ENCODE results near the gene EIF4E3. TPM values are rescaled to one million over a fixed set of nuclear protein-coding genes. Genes with fewer than 3 reads are reported as not detected.

Gene EIF4E3
- total RNA-seq, 1 donor from 2014 or later, result 3.5 TPM

DNA sequence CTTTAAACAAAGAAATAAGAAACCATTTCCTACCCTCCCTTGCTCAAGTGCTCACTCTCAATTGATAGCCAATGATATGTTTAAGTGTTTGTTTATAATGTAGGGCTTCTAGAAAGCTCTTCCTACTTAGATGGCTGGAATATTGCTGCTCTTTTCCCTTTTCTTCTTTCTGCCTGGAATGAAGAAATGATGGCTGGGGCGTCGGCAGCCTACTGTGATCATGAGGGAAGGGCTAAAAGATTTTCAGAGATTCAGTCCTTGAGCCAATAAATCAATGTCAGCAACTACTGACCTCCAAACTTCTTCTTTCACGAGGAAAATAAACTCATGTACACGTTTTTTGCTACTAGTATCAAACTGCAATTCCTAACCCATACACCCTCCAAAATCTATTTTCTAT is 26.4 kb upstream of the EIF4E3 start:
- Mint-ChIP-seq H3K36me3 (ENCODE audit: low read depth, unreplicated experiment) (no peaks in the 10 kb centered on the region), H3K27me3 (ENCODE audit: low read depth, unreplicated experiment) (peaks cover 57% of the 10 kb centered on the region), H3K9me3 (ENCODE audit: unreplicated experiment) (peaks cover 5% of the 10 kb centered on the region), H3K27ac (ENCODE audit: unreplicated experiment) (no peak overlapping the region), H3K4me3 (ENCODE audit: unreplicated experiment) (no peak overlapping the region), H3K4me1 (ENCODE audit: low read depth, unreplicated experiment) (no peaks in the 10 kb centered on the region)
- Histone ChIP-seq H3K4me3 (ENCODE audit: insufficient read depth, low read depth, low read length) (no peak overlapping the region), H4K20me1 (ENCODE audit: insufficient read depth, low read length) (no peaks in the 10 kb centered on the region), H3K36me3 (ENCODE audit: insufficient read depth, low read length) (no peaks in the 10 kb centered on the region), H3K4me2 (ENCODE audit: low read length) (no peak overlapping the region), H2AFZ (ENCODE audit: low read depth, low read length) (no peak overlapping the region), H3K4me1 (ENCODE audit: insufficient read depth, low read length) (peaks cover 3% of the 10 kb centered on the region), H3K79me2 (ENCODE audit: insufficient read depth, low read length) (no peaks in the 10 kb centered on the region), H3K27ac (ENCODE audit: low read depth, low read length) (no peak overlapping the region), H3K9me3 (ENCODE audit: insufficient read depth, low read depth, low read length) (no peaks in the 10 kb centered on the region), H3K9ac (ENCODE audit: low read length) (no peak overlapping the region), H3K27me3 (ENCODE audit: insufficient read depth, low read length) (peaks cover 49% of the 10 kb centered on the region)
- TF ChIP-seq, protein P1, sequence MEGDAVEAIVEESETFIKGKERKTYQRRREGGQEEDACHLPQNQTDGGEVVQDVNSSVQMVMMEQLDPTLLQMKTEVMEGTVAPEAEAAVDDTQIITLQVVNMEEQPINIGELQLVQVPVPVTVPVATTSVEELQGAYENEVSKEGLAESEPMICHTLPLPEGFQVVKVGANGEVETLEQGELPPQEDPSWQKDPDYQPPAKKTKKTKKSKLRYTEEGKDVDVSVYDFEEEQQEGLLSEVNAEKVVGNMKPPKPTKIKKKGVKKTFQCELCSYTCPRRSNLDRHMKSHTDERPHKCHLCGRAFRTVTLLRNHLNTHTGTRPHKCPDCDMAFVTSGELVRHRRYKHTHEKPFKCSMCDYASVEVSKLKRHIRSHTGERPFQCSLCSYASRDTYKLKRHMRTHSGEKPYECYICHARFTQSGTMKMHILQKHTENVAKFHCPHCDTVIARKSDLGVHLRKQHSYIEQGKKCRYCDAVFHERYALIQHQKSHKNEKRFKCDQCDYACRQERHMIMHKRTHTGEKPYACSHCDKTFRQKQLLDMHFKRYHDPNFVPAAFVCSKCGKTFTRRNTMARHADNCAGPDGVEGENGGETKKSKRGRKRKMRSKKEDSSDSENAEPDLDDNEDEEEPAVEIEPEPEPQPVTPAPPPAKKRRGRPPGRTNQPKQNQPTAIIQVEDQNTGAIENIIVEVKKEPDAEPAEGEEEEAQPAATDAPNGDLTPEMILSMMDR (IDR thresholded peaks at IDR 0.05; ENCODE audit: insufficient read depth, low read depth, low read length), result no peak
- TF ChIP-seq EZH2 (IDR thresholded peaks at IDR 0.05; ENCODE audit: insufficient read depth, low read length), result no peak
- DNase-seq (ENCODE audit: low read depth), result no peak
- FAIRE-seq, result no peak

DNA sequence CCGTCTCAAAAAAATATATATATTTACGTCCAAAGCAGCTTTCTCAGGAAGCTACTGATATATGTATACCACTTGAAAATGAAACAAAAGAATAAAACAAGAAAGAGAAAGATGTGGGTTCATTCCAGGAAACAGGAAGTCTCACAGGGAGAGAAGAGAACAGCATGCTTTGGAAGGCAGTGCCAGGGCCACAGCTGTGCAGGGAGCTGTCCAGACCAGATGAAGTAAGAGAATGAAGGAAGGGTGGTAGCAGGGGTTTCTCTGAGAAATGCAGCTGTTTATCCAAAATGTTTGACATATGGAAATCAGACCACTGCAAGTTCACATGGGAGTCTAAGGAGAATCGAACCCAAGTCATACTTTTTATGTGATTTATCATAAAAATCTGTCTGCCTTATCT is 19.5 kb upstream of the EIF4E3 start:
- H2AFZ ChIP-seq (ENCODE audit: low read depth, low read length), result no peak overlapping the region
- H3K36me3 ChIP-seq (ENCODE audit: insufficient read depth, low read length), result no peaks in the 10 kb centered on the region
- H3K9me3 ChIP-seq (ENCODE audit: insufficient read depth, low read depth, low read length), result peaks cover 4% of the 10 kb centered on the region
- Mint-ChIP-seq H3K27me3 (ENCODE audit: low read depth, unreplicated experiment) (peaks cover 17% of the 10 kb centered on the region), H3K9me3 (ENCODE audit: unreplicated experiment) (peaks cover 7% of the 10 kb centered on the region), H3K27ac (ENCODE audit: unreplicated experiment) (no peak overlapping the region), H3K36me3 (ENCODE audit: low read depth, unreplicated experiment) (no peaks in the 10 kb centered on the region), H3K4me1 (ENCODE audit: low read depth, unreplicated experiment) (no peaks in the 10 kb centered on the region), H3K4me3 (ENCODE audit: unreplicated experiment) (no peak overlapping the region)
- no peaks in the 10 kb centered on the region for H3K79me2 ChIP-seq (ENCODE audit: insufficient read depth, low read length)
- H3K9ac ChIP-seq (ENCODE audit: low read length), result no peak overlapping the region
- no peak overlapping the region for H3K4me3 ChIP-seq (ENCODE audit: insufficient read depth, low read depth, low read length)
- no peaks in the 10 kb centered on the region for H4K20me1 ChIP-seq (ENCODE audit: insufficient read depth, low read length)
- DNase-seq (ENCODE audit: low read depth) (no peak), FAIRE-seq (no peak)
- peaks cover 3% of the 10 kb centered on the region for H3K27me3 ChIP-seq (ENCODE audit: insufficient read depth, low read length)
- TF ChIP-seq EZH2 (IDR thresholded peaks at IDR 0.05; ENCODE audit: insufficient read depth, low read length), result no peak
- TF ChIP-seq, protein P1 (IDR thresholded peaks at IDR 0.05; ENCODE audit: insufficient read depth, low read depth, low read length), result no peak
- no peaks in the 10 kb centered on the region for H3K4me1 ChIP-seq (ENCODE audit: insufficient read depth, low read length)
- H3K4me2 ChIP-seq (ENCODE audit: low read length), result no peak overlapping the region
- no peak overlapping the region for H3K27ac ChIP-seq (ENCODE audit: low read depth, low read length)

DNA sequence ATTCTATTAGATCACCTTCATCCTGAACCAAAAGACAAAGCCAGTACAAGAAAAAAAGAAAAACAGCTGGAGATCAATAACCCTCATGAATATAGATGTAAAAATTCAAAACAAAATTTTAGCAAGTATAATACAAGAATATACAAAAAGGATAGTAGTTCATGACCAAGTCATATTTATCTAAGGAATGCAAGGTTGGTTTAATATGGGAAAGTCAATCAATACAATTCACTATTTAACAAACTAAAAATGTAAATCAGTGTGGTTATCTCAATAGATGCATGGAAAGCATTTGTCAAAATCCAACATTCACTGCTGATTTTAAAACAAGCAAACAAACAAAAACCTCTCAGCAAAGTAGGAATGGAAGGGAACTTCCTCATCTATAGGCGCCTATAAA is 17.4 kb upstream of the EIF4E3 start:
- Mint-ChIP-seq H3K27ac (ENCODE audit: unreplicated experiment) (no peak overlapping the region), H3K27me3 (ENCODE audit: low read depth, unreplicated experiment) (peaks cover 5% of the 10 kb centered on the region), H3K36me3 (ENCODE audit: low read depth, unreplicated experiment) (no peaks in the 10 kb centered on the region), H3K4me3 (ENCODE audit: unreplicated experiment) (no peak overlapping the region), H3K9me3 (ENCODE audit: unreplicated experiment) (peaks cover 7% of the 10 kb centered on the region), H3K4me1 (ENCODE audit: low read depth, unreplicated experiment) (no peaks in the 10 kb centered on the region)
- FAIRE-seq, result no peak
- peaks cover 4% of the 10 kb centered on the region for H3K9me3 ChIP-seq (ENCODE audit: insufficient read depth, low read depth, low read length)
- no peaks in the 10 kb centered on the region for H3K79me2 ChIP-seq (ENCODE audit: insufficient read depth, low read length)
- H3K4me3 ChIP-seq (ENCODE audit: insufficient read depth, low read depth, low read length), result no peak overlapping the region
- H4K20me1 ChIP-seq (ENCODE audit: insufficient read depth, low read length), result no peaks in the 10 kb centered on the region
- H3K9ac ChIP-seq (ENCODE audit: low read length), result no peak overlapping the region
- H3K4me2 ChIP-seq (ENCODE audit: low read length), result no peak overlapping the region
- H3K27me3 ChIP-seq (ENCODE audit: insufficient read depth, low read length), result no peaks in the 10 kb centered on the region
- no peaks in the 10 kb centered on the region for H3K4me1 ChIP-seq (ENCODE audit: insufficient read depth, low read length)
- H3K27ac ChIP-seq (ENCODE audit: low read depth, low read length), result no peak overlapping the region
- H3K36me3 ChIP-seq (ENCODE audit: insufficient read depth, low read length), result no peaks in the 10 kb centered on the region
- DNase-seq (ENCODE audit: low read depth), result no peak
- TF ChIP-seq EZH2 (IDR thresholded peaks at IDR 0.05; ENCODE audit: insufficient read depth, low read length), result no peak
- no peak overlapping the region for H2AFZ ChIP-seq (ENCODE audit: low read depth, low read length)

Measured in astrocyte (in vitro differentiated cells and primary cell).